WTC11 (cell line): Measurements from ENCODE around the gene ZNF799. TPM values are rescaled to one million over a fixed set of nuclear protein-coding genes. Genes with fewer than 3 reads are reported as not detected.
"Not testable (repeated sequence)": the region's sequence is repeated elsewhere in the genome, so short reads cannot be mapped to it uniquely, and the experiment has no call there.

ENCODE experiments used
- ATAC-seq: fragments of 200-7000 bp; cut with Tn5 transposase; 2 replicates; pipeline ENCODE4 v1.10.0; 2021; ENCODE audit warnings: mild to moderate bottlenecking, moderate library complexity
- CTCF ChIA-PET: fragments of 300-600 bp; sonication (Branson Sonifier 250); formaldehyde crosslinking; loops from one replicate; lab custom pipeline; 2021; ENCODE audit warnings: antibody characterized with exemption; lab: Charles Lee
- POLR2A ChIA-PET: fragments of 350-600 bp; sonication (Branson Sonifier 250); formaldehyde crosslinking; loops from one replicate; lab custom pipeline; 2021; ENCODE audit warnings: antibody characterized with exemption; lab: Charles Lee
- DNase-seq: peaks from one replicate; pipeline ENCODE4 v3.0.0; 2021; ENCODE audit warnings: low spot score
- H3K27ac Mint-ChIP-seq: 2 replicates; pipeline ENCODE4 v1.8.0; 2021; ENCODE audit warnings: mixed read lengths
- H3K27me3 Mint-ChIP-seq: 2 replicates; pipeline ENCODE4 v1.8.0; 2021; ENCODE audit warnings: low read depth, mild to moderate bottlenecking, moderate library complexity, mixed read lengths
- H3K36me3 Mint-ChIP-seq: 2 replicates; pipeline ENCODE4 v1.8.0; 2021; ENCODE audit warnings: mixed read lengths
- H3K4me1 Mint-ChIP-seq: 2 replicates; pipeline ENCODE4 v1.8.0; 2022; ENCODE audit warnings: mixed read lengths
- H3K4me3 Mint-ChIP-seq: 2 replicates; pipeline ENCODE4 v1.8.0; 2021; ENCODE audit warnings: mild to moderate bottlenecking, moderate library complexity, mixed read lengths
- H3K9me3 Mint-ChIP-seq: 2 replicates; pipeline ENCODE4 v1.8.0; 2021; ENCODE audit warnings: mixed read lengths
- ATF6 ChIP-seq: sonication (generic); formaldehyde crosslinking; IDR thresholded peaks from 2 replicates; pipeline ENCODE4 v1.8.1; 2023; ENCODE audit warnings: mild to moderate bottlenecking, missing genetic modification reagents
- CREM ChIP-seq: sonication (generic); formaldehyde crosslinking; IDR thresholded peaks from 2 replicates; pipeline ENCODE4 v1.8.1; 2022; ENCODE audit warnings: mild to moderate bottlenecking, missing genetic modification reagents, moderate library complexity
- E2F5 ChIP-seq: sonication (generic); formaldehyde crosslinking; IDR thresholded peaks from 2 replicates; pipeline ENCODE4 v1.8.1; 2022; ENCODE audit warnings: mild to moderate bottlenecking, moderate library complexity, missing genetic modification reagents
- ETV6 ChIP-seq: sonication (generic); formaldehyde crosslinking; IDR thresholded peaks from 2 replicates; pipeline ENCODE4 v1.8.1; 2022; ENCODE audit warnings: mild to moderate bottlenecking, missing genetic modification reagents
- FOXP1 ChIP-seq: sonication (generic); formaldehyde crosslinking; IDR thresholded peaks from 2 replicates; pipeline ENCODE4 v1.8.0; 2022; ENCODE audit warnings: missing genetic modification reagents, mild to moderate bottlenecking, moderate library complexity, borderline replicate concordance
- GTF2I ChIP-seq: fragments of 250-450 bp; sonication (Bioruptor Pico); conservative IDR thresholded peaks from 2 replicates; pipeline ENCODE4 v1.4.0; 2021; ENCODE audit warnings: mild to moderate bottlenecking
- HMGA2 ChIP-seq: fragments of 250-450 bp; sonication (Bioruptor Pico); IDR thresholded peaks from 2 replicates; pipeline ENCODE4 v1.4.0; 2021; ENCODE audit warnings: mild to moderate bottlenecking, moderate library complexity
- NFYB ChIP-seq: sonication (generic); formaldehyde crosslinking; conservative IDR thresholded peaks from 2 replicates; pipeline ENCODE4 v1.8.0; 2022; ENCODE audit warnings: low read depth, missing genetic modification reagents
- NR3C1 ChIP-seq: sonication (generic); formaldehyde crosslinking; conservative IDR thresholded peaks from 2 replicates; pipeline ENCODE4 v1.8.1; 2023; ENCODE audit warnings: low read depth, mild to moderate bottlenecking, missing genetic modification reagents
- PRRX2 ChIP-seq: fragments of 250-450 bp; sonication (Bioruptor Pico); IDR thresholded peaks from 2 replicates; pipeline ENCODE4 v1.8.0; 2021; ENCODE audit warnings: mild to moderate bottlenecking
- SP1 ChIP-seq: sonication (generic); formaldehyde crosslinking; conservative IDR thresholded peaks from 2 replicates; pipeline ENCODE4 v1.8.1; 2022; ENCODE audit warnings: missing genetic modification reagents
- TP53 ChIP-seq: sonication (generic); formaldehyde crosslinking; IDR thresholded peaks from 2 replicates; pipeline ENCODE4 v1.8.1; 2023; ENCODE audit warnings: mild to moderate bottlenecking, missing genetic modification reagents
- USF2 ChIP-seq: sonication (generic); formaldehyde crosslinking; IDR thresholded peaks from 2 replicates; pipeline ENCODE4 v1.8.1; 2023; ENCODE audit warnings: mild to moderate bottlenecking, missing genetic modification reagents, moderate library complexity
- ZNF121 ChIP-seq: sonication (generic); formaldehyde crosslinking; IDR thresholded peaks from 2 replicates; pipeline ENCODE4 v1.8.0; 2023; ENCODE audit warnings: missing genetic modification reagents
- ZNF219 ChIP-seq: sonication (generic); formaldehyde crosslinking; IDR thresholded peaks from 2 replicates; pipeline ENCODE4 v1.8.0; 2023; ENCODE audit warnings: missing genetic modification reagents, mild to moderate bottlenecking, borderline replicate concordance
- ZNF423 ChIP-seq: fragments of 250-450 bp; sonication (Bioruptor Pico); IDR thresholded peaks from 2 replicates; pipeline ENCODE4 v2.1.2; 2022; ENCODE audit warnings: mild to moderate bottlenecking, moderate library complexity
- ZNF425 ChIP-seq: fragments of 250-450 bp; sonication (Bioruptor Pico); conservative IDR thresholded peaks from 2 replicates; pipeline ENCODE4 v1.9.0; 2021; ENCODE audit warnings: mild to moderate bottlenecking
- ZNF671 ChIP-seq: fragments of 250-450 bp; sonication (Bioruptor Pico); IDR thresholded peaks from 2 replicates; pipeline ENCODE4 v1.8.0; 2021; ENCODE audit warnings: mild to moderate bottlenecking
- total RNA-seq: library from RNA; stranded (reverse); gene quantifications from 3 replicates; pipeline ENCODE4 v1.2.3, GENCODE V29; 2021

Gene ZNF799
- total RNA-seq, 1 experiment from 2014 or later = 3.7 TPM

GRCh38 chr19:12440541-12441316 lies 39.7 kb upstream of the ZNF799 start, which contains the start of gene ZNF443 (continued):
- no peak for TF ChIP-seq ZNF425 (CRISPR knock-in tag)
- no peak for TF ChIP-seq PRRX2
- TF ChIP-seq NR3C1 (CRISPR knock-in tag) = 0 out of 2 replicates have a peak, but pooled peaks have one; percentile 53
- TF ChIP-seq ETV6 (CRISPR knock-in tag) = peak; percentile 36; the same call in 1 of the 2 replicates
- no peak for TF ChIP-seq ZNF219 (CRISPR knock-in tag)
- TF ChIP-seq HMGA2 (CRISPR knock-in tag) = no peak
- no peak for TF ChIP-seq TP53 (CRISPR knock-in tag)
- TF ChIP-seq ATF6 (CRISPR knock-in tag) = no peak
- TF ChIP-seq ZNF121 = no peak
- TF ChIP-seq SP1 (CRISPR knock-in tag) = peak; percentile 77
- TF ChIP-seq ZNF423 = no peak
- TF ChIP-seq GTF2I = no peak
- TF ChIP-seq FOXP1 (CRISPR knock-in tag) = peak; percentile 26; the same call in 1 of the 2 replicates
- TF ChIP-seq ZNF671 (CRISPR knock-in tag) = no peak
- peak; percentile 89 for TF ChIP-seq NFYB (CRISPR knock-in tag)
- TF ChIP-seq E2F5 (CRISPR knock-in tag) = peak; percentile 61; the same call in 1 of the 2 replicates
- 0 out of 2 replicates have a peak, but pooled peaks have one; percentile 53 for TF ChIP-seq CREM (CRISPR knock-in tag)
- peak; percentile 30; the same call in 1 of the 2 replicates for TF ChIP-seq USF2
- TF ChIP-seq, all 79 proteins: peak for 13

GRCh38 chr19:12439686-12440540 lies 38.8 kb upstream of the ZNF799 start:
- ATAC-seq (peak; percentile 26), DNase-seq (peak; percentile 53)
- peaks cover 27% of the 10 kb centered on the region for H3K9me3 Mint-ChIP-seq
- CTCF ChIA-PET = interaction anchor here (0.7 to 1.2 kb wide), 3 partner anchors 56 to 200 kb away, joined by 3 to 4 read pairs (median 3); partner anchors contain the start of gene ZNF563
- peaks cover 14% of the 10 kb centered on the region for H3K4me1 Mint-ChIP-seq
- POLR2A ChIA-PET = interaction anchor here (1.0 to 1.3 kb wide), 5 partner anchors 39 to 75 kb away, joined by 3 to 10 read pairs (median 7); partner anchors contain the start of genes ZNF442 and ZNF799
- H3K27me3 Mint-ChIP-seq, H3K36me3 Mint-ChIP-seq: not testable (repeated sequence)
- peak overlapping the region; percentile 99 for H3K4me3 Mint-ChIP-seq
- H3K27ac Mint-ChIP-seq = peak overlapping the region; percentile 93

- H3K4me1 Mint-ChIP-seq, DNase-seq, H3K4me3 Mint-ChIP-seq, H3K27me3 Mint-ChIP-seq, POLR2A ChIA-PET, CTCF ChIA-PET, ATAC-seq: not testable (repeated sequence)
- H3K27ac Mint-ChIP-seq = peak overlapping the region; percentile 94
- H3K9me3 Mint-ChIP-seq = peaks cover 45% of the 10 kb centered on the region
- peaks cover 69% of the 10 kb centered on the region for H3K36me3 Mint-ChIP-seq
These were observed 29.7 kb upstream of the ZNF799 start for GRCh38 chr19:12430726-12431299.
